Hepatocyte (in vitro differentiated cells): ENCODE results near the gene MID1.

Source experiments
- EZH2 ChIP-seq: fragments of 200-600 bp; sonication (generic); IDR thresholded peaks from 2 replicates; pipeline ENCODE4 v1.6.1; 2016; ENCODE audit warnings: antibody characterized with exemption, mild to moderate bottlenecking, borderline replicate concordance
- TF ChIP-seq, protein P1 (sequence below): fragments of 200-600 bp; sonication (generic); IDR thresholded peaks from 2 replicates; pipeline ENCODE4 v1.5.1; 2016; ENCODE audit warnings: antibody characterized with exemption, mild to moderate bottlenecking; ENCODE audit not compliant: poor library complexity

DNA sequence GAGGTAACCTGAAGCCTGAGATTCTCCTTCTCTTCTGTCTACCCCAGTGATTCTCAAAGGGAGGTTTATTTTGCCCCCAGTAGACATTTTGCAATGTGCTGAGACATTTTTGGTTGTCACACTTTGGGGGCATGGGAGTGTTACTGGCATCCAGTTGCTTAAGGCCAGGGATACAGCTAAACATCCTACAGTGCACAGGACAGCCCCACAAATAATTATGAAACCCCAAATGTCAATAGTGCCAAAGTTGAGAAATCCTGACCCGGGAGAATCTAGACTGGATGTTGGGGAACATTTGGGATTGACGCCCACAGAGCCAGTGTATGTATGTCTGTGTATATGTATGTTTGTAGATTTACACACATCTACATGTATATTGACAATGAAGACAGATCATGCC, 13.2 kb downstream of the MID1 start:
- TF ChIP-seq, protein P1, sequence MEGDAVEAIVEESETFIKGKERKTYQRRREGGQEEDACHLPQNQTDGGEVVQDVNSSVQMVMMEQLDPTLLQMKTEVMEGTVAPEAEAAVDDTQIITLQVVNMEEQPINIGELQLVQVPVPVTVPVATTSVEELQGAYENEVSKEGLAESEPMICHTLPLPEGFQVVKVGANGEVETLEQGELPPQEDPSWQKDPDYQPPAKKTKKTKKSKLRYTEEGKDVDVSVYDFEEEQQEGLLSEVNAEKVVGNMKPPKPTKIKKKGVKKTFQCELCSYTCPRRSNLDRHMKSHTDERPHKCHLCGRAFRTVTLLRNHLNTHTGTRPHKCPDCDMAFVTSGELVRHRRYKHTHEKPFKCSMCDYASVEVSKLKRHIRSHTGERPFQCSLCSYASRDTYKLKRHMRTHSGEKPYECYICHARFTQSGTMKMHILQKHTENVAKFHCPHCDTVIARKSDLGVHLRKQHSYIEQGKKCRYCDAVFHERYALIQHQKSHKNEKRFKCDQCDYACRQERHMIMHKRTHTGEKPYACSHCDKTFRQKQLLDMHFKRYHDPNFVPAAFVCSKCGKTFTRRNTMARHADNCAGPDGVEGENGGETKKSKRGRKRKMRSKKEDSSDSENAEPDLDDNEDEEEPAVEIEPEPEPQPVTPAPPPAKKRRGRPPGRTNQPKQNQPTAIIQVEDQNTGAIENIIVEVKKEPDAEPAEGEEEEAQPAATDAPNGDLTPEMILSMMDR: no peak
- TF ChIP-seq EZH2: no peak
